HS-5 (cell line): ENCODE results near the gene PPP6R3.

Experiments
- DNase-seq: peaks from one replicate; pipeline ENCODE4 v3.0.0-alpha.2; 2012; ENCODE audit warnings: low read depth

PPP6R3 gene

GRCh38 chr11:68497761-68498160, 37.2 kb downstream of the PPP6R3 start:
- DNase-seq = no peak

DNA sequence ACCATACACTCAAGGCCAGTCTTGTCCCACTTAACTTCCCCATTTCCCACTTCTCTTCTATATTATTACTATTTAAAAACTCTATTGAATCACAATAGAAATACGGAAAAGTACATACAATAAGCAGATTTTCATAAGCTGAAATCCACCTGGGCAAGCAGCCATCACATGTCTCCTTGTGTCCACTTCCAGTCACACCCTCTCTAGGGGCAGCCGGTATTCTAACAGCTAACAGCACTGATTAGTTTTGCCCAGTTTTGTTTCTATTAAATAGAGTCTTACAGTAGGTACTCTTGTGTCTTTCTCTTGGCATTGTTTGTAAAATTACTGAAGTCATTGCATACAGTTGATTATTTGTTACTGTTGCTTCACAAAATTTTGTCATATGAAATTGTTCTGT, 37.8 kb downstream of the PPP6R3 start:
- no peak for DNase-seq

GRCh38 chr11:68498903-68499883, 38.6 kb downstream of the PPP6R3 start:
- DNase-seq = no peak

DNA sequence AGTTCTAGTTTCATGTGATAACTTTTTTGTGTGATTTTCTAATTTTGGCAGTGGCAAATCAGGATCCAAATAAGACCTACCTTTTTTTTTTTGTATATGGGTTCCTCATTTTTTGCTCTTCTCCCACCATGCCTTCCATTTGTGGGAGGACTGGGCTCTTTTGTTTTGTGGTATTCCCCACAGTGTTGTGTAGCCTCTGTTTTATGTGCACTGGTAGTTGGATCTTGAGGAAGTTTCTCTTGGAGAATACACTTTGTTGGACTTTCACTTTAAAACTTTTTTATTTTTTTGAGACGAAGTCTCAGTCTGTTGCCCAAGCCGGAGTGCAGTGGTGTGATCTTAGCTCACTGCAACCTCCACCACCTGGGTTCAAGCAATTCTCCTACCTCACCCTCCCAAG, 39.7 kb downstream of the PPP6R3 start:
- no peak for DNase-seq

DNA sequence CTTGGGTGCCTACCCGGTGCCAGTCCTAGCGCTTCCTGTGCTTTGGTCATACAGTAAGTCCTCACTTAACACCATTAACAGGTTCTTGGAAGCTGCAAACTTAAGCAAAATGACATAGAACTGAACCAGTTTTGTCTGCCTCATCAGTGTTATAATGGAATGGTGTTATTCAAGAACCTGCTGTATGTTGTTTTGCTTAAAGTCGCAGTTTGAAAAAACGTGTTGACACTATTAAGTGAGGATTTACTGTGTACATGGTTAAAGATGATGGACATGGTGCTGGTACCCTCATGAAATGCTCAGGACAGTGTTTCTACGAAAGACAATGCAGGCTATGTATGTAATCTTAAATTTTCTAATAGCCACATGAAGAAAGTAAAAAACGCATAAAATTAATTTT, 41.3 kb downstream of the PPP6R3 start:
- no peak for DNase-seq

- no peak for DNase-seq
Observed at GRCh38 chr11:68503251-68503687, 42.7 kb downstream of the PPP6R3 start.

DNA sequence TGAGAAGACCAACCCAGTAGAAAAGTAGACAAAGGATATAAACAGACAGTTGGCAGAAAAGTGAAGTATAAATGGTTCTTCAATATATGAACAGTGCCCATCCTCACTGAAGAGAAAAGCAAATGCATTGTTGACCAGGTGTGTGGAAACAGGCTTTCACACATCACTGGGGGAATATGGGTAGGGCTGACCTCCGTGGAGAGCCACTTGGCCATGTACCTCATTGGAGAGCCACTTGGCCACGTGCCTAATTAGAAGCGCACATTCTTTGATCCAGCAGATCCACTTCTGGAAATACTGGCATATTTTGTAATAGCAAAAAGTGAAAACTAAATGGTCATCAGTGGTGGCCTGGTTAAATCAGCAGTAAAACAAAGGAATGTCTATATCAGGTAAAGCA, 43.2 kb downstream of the PPP6R3 start:
- no peak for DNase-seq

DNA sequence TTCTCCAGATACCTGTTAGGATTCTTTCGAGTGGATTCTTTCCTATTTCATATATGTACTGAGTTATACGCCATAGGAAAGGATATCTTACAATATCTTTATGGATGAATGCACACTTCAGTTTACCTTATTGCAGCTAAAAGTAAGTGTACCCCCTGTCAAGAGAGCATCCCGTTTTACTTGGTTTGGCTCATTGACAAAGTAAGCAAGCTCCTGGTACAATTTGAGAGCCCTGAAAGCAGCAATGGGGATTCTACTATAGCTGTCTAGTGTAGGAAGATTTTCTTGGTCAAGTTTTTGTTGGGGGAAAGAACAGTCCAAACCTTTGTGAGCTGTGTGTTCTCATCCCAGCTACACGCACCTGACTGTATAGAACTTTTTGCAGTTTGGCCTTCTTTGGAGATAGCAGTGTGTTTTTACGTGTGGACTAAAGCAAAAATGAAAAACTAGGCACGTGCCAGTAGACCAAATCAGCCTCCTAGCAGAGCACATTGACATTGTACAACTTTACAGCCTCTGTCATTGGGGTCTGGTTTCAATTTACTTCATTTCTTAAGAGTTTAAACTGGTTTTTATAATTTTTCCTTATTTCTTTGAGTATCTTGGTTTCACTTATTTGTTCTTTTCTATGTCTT, 44.0 kb downstream of the PPP6R3 start:
- DNase-seq = no peak

DNA sequence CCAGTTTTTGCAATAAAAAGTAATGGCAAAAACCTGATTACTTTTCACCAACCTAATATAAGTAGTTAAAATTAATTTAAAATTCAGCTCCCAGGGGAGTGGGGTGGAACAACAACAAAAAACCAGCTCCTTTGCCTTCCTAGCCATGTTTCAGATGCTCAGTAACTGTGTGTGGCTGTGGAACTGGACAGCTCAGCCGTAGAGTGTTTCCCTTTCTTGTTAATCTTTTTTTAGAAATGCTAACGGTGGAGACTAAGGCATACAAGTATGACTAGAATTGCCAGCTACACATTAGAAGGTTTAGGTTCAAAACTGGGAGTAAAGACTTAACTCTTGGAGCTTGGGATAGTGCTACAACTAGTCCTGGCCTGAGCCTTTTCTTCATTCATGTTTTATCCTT, 45.0 kb downstream of the PPP6R3 start:
- DNase-seq = no peak

DNA sequence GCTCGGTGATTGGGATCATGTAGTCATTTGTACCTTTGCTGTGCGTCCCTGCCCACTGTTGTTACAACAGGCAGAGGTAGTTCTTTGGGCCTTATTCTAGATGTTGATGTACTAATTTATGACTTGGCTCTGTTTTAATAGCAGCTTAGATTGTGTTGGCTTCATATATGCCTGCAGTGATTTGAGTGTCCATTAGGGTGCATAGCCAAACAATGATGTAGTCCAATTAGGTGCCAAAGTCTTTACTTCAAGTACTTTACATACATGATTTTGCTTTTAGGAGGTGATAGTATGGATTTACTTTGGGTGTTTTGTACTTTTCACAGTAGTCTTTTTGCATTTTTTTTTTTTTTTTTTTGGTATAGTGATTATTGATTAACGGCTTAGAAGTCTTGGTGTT, 46.4 kb downstream of the PPP6R3 start:
- DNase-seq = no peak

DNA sequence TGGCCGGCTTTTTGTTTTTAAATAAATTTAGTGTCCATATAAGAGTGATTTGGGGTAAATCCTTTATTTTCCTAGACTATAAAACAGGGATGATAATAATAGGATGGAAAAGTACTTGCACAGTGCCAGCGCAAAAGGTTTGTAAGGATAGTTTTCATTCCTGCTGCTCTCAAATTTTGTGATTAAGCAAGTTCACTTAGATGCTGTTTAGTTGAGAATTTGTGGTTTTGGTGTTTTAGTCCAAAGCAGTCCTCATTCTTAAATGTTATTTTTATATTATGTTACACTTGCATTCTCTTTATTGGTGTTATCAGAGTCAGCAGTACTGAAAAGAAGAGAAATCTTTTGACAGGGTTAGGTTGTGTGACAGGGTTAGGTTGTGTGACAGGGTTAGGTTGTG, 47.9 kb downstream of the PPP6R3 start:
- DNase-seq = no peak

GRCh38 chr11:68509066-68509465, 48.5 kb downstream of the PPP6R3 start:
- no peak for DNase-seq

GRCh38 chr11:68513930-68514487, 53.5 kb downstream of the PPP6R3 start:
- no peak for DNase-seq

- DNase-seq = no peak
Observed at GRCh38 chr11:68517121-68517741, 56.7 kb downstream of the PPP6R3 start.

- DNase-seq = no peak
Observed at GRCh38 chr11:68518191-68518590, 57.6 kb downstream of the PPP6R3 start.

DNA sequence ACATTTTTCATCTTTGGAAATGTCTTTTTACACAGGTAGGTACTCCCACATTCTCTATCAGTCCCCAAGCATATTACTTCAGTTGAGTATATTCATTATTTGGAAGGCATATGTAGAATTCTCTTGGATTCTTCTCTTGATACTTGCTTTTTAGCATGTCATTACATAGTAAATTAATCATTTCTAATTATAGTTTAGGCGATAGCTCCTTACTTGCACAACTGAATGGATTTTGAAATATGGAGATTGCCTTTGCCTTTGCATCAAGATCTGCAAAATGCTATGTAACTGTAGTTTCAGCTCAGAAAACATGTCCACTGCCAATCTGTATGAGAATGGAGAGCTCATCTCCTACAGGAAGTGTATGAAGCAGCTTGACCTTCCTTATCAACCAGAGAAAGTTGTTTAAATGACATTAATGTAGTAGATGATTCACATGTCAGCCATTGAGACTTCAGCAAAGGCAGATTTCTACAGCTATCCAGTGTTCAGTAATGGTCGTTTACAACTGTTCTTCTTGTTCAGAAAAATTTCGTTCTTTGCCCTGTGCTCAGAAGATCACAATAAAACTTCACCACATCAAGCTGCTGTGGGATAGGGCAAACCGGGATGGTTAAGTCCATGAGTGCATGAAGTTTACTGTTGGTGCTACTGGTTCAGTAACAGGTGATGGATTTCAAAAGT, 61.6 kb downstream of the PPP6R3 start:
- no peak for DNase-seq

- DNase-seq = no peak
Observed at GRCh38 chr11:68523033-68523432, 62.5 kb downstream of the PPP6R3 start.

DNA sequence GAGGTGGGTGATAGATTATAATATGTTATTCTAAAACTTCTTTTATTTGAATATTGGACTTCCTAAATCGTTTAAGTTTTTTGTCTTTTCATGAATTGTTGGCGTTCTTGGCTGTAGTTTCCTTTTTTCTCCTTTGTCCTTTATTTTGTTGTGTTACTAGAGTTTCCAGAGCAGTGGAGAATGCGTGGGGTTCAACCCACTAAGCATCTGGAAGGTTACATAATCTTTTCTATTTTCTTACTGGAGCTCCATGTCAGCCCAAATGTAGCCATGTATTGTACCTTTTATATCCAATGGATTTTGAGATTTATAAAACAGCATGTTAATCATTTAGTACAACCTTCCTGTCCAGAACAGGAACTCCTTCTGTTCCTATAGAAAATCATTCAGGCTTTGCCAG, 63.2 kb downstream of the PPP6R3 start:
- no peak for DNase-seq

DNA sequence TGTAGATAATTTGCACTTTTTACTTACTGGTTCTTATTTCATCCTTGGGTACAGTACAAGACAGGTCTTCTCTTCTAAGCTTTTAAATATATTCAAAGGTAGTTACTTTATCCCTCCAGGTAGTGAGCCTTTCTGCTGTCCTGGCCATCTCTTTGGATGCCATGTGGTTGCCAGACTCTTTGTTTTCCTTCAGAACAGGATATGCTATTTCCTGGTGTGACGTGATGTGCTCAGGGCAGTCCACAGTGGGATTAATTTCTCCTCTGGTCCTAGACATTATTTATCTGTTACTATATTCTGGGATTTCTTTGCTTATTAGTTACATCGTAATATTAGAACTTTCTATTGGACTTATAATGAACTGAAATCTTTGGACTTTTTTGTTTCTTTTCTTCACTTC, 63.7 kb downstream of the PPP6R3 start:
- no peak for DNase-seq

DNA sequence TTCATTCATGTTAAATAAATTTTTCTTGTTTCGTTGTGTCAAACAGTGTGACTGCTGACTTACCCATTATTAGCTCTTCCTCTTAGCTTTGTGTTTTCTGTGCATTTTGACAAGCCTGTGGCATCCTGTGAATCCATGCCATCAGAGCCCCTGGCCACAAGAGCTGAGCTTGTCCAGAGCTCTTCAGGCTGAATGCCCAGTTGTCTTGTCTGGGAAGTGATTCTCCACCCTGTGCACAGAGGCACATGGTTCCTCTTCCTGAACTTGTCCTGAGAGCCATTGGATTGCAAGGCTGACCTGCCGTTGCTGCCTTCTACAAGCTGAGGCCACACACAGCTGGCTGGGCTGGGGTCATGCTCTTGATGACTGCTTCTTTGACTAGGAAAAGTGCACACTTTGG, 64.1 kb downstream of the PPP6R3 start:
- DNase-seq = no peak

GRCh38 chr11:68525336-68525735, 64.8 kb downstream of the PPP6R3 start:
- DNase-seq = no peak

- DNase-seq = peak; percentile 26
Observed at GRCh38 chr11:68525930-68526329, 65.4 kb downstream of the PPP6R3 start.
